GM18868 (cell line): ENCODE measurements around the gene KIF2A.
A peak's percentile ranks its signal among the peaks of the same experiment; 100 is the strongest.

Source experiments
- ATAC-seq: cut with Tn5 transposase; IDR thresholded peaks from one replicate; pipeline ENCODE4 v1.9.1; 2021; ENCODE audit warnings: mild to moderate bottlenecking, moderate library complexity; ENCODE audit not compliant: unreplicated experiment

Gene KIF2A

GRCh38 chr5:62327138-62328053 lies 21.4 kb downstream of the KIF2A start:
- no peak for ATAC-seq

- ATAC-seq = no peak
Observed at GRCh38 chr5:62328772-62329491, 22.9 kb downstream of the KIF2A start.

DNA sequence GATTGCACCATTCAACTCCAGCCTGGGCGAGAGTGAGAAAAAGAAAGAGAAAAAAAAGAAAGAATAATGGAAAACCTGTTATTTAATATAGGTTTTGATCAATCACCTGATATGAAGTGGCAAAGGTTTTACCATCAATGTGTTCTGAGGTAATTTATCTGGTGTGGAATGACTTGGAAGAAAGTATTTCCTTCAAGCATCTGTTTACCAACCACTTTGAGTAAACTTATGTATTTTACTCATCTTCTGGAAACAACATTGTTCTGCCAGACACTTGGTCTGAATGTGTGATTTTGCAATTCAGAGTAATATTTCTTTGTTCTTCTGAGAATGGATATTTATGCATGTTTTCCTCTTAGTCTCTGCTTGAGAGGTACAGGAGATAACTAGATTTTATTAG lies 24.3 kb downstream of the KIF2A start:
- ATAC-seq = no peak

DNA sequence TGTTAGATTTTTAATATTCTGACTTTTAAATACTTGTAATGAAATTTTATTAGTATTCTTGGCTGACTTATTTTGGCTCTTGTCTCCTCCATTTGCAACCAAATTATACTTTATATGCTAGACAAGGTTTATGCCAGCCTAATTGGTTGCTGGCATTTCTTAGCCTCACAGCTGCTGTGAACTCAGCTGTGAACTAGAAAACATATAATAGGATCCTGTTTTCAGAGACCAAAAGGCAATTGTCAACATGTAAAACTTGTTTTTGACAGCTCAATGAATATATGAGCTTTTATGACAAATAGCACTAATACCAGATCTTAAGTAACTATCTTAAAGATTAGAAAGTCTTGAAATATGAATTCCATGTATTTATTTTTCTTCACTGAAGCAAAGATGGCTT lies 25.9 kb downstream of the KIF2A start:
- no peak for ATAC-seq

- ATAC-seq = no peak
Observed at GRCh38 chr5:62333250-62333794, 27.3 kb downstream of the KIF2A start.

GRCh38 chr5:62334082-62334481 lies 28.1 kb downstream of the KIF2A start:
- no peak for ATAC-seq

- no peak for ATAC-seq
Observed at GRCh38 chr5:62340392-62340791, 34.4 kb downstream of the KIF2A start.

DNA sequence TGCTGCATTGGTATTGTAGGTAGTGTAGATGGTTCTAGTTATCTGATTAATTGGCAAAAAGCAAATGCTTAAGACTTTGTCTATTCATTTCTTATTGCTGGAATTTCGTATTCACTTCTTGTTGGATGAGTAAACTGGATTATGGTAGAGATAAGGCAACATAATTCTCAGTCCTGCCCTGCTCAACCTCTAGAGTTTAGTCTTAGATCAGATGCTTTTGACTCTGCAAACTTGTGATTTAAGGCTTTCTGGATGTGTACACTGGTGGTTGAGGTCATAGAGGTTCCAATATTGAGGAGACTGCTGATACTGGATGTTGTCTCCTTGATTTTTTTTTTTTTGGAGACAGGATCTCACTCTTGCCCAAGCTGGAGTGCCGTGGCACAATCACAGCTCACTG lies 35.0 kb downstream of the KIF2A start:
- ATAC-seq = no peak

- peak; percentile 59 for ATAC-seq
Observed at GRCh38 chr5:62341783-62342475, 35.9 kb downstream of the KIF2A start.

DNA sequence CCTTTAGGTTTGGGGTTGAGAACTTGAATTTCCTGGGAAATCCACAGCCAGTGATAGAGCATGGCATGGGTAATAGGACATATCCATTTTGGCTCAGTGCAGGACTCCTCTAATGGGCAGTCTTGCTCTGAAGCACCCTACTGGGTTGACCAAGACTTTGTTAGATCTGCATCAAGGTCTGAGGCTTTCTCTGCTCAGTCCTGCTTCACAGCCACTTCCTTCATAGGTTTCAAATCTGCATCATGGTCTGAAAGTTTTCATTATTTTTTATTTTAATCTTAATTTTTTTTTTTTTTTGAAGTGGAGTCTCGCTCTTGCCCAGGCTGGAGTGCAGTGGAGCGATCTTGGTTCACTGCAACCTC lies 36.5 kb downstream of the KIF2A start:
- peak; percentile 54 for ATAC-seq

DNA sequence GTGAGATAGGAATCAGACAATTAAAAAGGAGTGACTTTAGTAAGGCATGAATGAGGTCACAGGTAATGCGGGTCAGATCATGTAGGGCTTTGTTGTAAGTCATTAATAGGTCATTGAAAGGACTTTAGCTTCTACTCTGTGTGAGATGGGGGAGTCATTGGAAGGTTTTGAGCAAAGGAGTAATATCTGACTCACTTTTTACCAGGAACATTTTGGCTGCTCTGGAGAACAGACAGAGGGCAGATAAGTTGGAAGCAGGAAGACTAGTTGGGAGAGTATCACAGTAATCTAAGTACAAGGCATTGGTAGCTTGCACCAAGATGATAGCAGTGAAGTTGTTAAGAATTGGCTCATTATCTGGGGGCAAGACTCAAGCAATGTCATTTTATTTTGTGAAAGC lies 37.4 kb downstream of the KIF2A start:
- ATAC-seq = no peak

- ATAC-seq = no peak
Observed at GRCh38 chr5:62346748-62347147, 40.7 kb downstream of the KIF2A start.

GRCh38 chr5:62347928-62348327 lies 41.9 kb downstream of the KIF2A start:
- no peak for ATAC-seq

GRCh38 chr5:62348723-62349481 lies 42.9 kb downstream of the KIF2A start:
- ATAC-seq = no peak

DNA sequence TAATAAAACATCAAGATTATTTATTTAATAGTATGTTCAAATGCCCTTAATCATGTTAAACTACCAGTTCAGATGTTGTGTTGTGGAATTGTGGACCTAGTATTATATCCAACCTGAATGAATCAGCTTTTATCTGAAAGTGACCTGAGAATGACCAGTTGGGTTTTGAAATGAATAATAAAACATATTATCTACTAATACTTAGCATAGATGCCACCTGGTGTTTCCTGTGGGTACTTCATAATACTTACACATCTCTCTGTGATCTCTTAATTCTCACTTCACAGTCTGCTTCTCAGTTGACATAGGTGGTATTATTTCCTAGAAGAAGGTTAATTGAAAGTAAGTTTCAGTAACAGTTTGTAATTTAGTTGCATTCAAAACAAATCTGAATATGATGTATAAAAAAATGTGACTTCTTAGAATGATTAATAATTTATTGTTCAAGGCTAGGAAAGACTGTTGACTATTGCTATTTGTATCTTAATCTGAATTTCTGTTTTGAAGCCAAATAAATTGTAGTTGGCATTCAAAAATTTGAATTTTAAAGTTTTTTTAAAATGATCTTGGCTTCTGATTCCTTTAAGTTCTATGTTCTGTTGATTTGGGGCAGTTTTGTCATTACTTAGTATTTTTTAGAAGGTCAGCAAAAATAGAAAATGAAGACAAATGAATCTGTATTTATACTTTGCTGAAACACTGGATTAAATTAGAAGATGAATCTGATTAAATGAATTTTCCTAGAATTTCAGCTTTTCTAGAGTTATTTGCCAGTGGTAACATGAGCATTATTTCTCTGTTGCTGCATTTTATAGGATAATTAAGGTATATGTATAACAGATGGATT lies 48.2 kb downstream of the KIF2A start:
- ATAC-seq = peak; percentile 97

DNA sequence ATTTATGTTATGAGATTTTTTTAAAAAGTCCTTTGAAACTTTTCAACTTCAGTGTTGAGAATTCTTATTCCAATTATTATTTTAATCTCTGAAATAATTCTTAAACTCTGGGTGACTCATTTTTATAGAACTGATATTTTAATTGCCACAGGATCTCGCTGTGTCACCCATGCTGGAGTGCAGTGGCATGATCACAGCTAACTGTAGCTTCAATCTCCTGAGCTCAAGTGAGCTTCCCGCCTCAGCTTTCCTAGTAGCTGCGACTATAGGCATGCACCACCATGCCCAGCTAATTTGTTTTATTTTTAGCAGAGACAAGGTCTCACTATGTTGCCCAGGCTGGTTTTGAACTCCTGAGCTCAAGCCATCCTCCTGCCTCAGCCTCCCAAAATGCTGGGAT lies 56.7 kb downstream of the KIF2A start:
- ATAC-seq = no peak

- no peak for ATAC-seq
Observed at GRCh38 chr5:62369039-62369438, 63.0 kb downstream of the KIF2A start.

- ATAC-seq = no peak
Observed at GRCh38 chr5:62371409-62371808, 65.4 kb downstream of the KIF2A start.

DNA sequence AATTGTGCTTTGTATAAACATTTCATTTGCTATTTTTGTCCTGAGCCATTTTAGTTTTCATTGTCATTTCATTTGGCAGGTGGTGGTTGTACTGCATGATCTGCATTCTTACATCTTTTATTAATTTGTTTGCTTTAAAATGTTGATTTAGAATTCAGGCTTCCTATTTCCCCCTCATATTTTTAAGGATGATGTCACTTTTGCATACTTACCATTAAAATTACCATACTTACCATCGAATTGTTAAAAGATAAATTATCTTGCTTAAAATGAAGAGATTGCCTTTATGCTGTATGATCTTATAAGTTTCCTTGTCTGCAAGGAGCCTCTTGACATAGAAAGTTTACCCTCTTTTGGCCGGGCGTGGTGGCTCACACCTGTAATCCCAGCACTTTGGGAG lies 66.6 kb downstream of the KIF2A start:
- no peak for ATAC-seq

GRCh38 chr5:62373382-62373781 lies 67.4 kb downstream of the KIF2A start:
- no peak for ATAC-seq
